Glomerular endothelial cell (primary cell): ENCODE results near the gene RALGAPA2. TPM values are rescaled to one million over a fixed set of nuclear protein-coding genes. Genes with fewer than 3 reads are reported as not detected.
"Not testable (repeated sequence)": the region's sequence is repeated elsewhere in the genome, so short reads cannot be mapped to it uniquely, and the experiment has no call there.

Source experiments
- DNase-seq: peaks from one replicate; pipeline ENCODE4 v3.0.0-alpha.2; 2011; ENCODE audit warnings: low read depth, low spot score; ENCODE audit errors: extremely low read depth
- total RNA-seq: library from RNA; depleted of rRNA; stranded (reverse); fragments of >200 nt; gene quantifications from 2 replicates; pipeline ENCODE4 v1.2.3, GENCODE V29; 2015

Gene RALGAPA2
- total RNA-seq, 1 donor from 2014 or later = 98.7 TPM

GRCh38 chr20:20548527-20549266 lies 163.7 kb downstream of the RALGAPA2 start:
- DNase-seq = no peak

- no peak for DNase-seq
These were observed 164.6 kb downstream of the RALGAPA2 start for GRCh38 chr20:20547876-20548266.

GRCh38 chr20:20547221-20547875 lies 165.1 kb downstream of the RALGAPA2 start:
- no peak for DNase-seq

- DNase-seq = no peak
These were observed 166.0 kb downstream of the RALGAPA2 start for GRCh38 chr20:20546402-20546801.

GRCh38 chr20:20543348-20543747 lies 169.1 kb downstream of the RALGAPA2 start:
- DNase-seq = not testable (repeated sequence)

- no peak for DNase-seq
These were observed 176.1 kb downstream of the RALGAPA2 start for GRCh38 chr20:20536240-20536933.

GRCh38 chr20:20535051-20535450 lies 177.4 kb downstream of the RALGAPA2 start:
- DNase-seq = no peak

GRCh38 chr20:20531283-20531682 lies 181.2 kb downstream of the RALGAPA2 start:
- no peak for DNase-seq

- DNase-seq = no peak
These were observed 181.9 kb downstream of the RALGAPA2 start for GRCh38 chr20:20530428-20531151.

- no peak for DNase-seq
These were observed 182.8 kb downstream of the RALGAPA2 start for GRCh38 chr20:20529597-20529996.

GRCh38 chr20:20528861-20529260 lies 183.6 kb downstream of the RALGAPA2 start:
- no peak for DNase-seq

GRCh38 chr20:20527661-20528060 lies 184.8 kb downstream of the RALGAPA2 start:
- no peak for DNase-seq

- no peak for DNase-seq
These were observed 186.7 kb downstream of the RALGAPA2 start for GRCh38 chr20:20525756-20526155.

- no peak for DNase-seq
These were observed 187.2 kb downstream of the RALGAPA2 start for GRCh38 chr20:20525214-20525613.

- DNase-seq = no peak
These were observed 187.7 kb downstream of the RALGAPA2 start for GRCh38 chr20:20524756-20525155.

- DNase-seq = no peak
These were observed 190.7 kb downstream of the RALGAPA2 start for GRCh38 chr20:20521736-20522135.

GRCh38 chr20:20520776-20521175 lies 191.7 kb downstream of the RALGAPA2 start:
- DNase-seq = no peak

GRCh38 chr20:20519269-20519668 lies 193.2 kb downstream of the RALGAPA2 start:
- DNase-seq = no peak

GRCh38 chr20:20518263-20518662 lies 194.2 kb downstream of the RALGAPA2 start:
- no peak for DNase-seq

- no peak for DNase-seq
These were observed 195.1 kb downstream of the RALGAPA2 start for GRCh38 chr20:20517296-20517695.

- DNase-seq = no peak
These were observed 198.7 kb downstream of the RALGAPA2 start for GRCh38 chr20:20513720-20514119.
